ENCODE measurements around the gene GLTPD2.

Gene GLTPD2

DNA sequence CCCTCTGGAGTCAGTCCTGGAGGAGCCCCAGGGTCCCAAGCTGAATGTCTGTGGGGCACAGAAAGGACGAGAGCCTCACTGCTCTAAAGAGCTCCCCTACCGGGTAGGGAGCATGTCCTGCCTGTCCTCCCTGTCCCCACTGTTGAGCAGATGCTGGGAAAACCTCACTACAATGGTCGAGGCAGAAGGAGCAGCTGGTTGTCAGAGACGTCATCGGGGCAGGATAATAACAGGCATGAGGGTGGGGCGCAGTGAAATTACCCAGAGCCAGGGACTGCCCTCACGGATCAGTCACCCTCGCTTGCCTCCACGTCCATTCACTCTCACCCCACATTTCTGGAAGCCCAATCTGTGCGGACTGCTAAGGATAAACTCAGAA lies 16.5 kb upstream of the GLTPD2 start:
- no peak for DNase-seq

- no peak for DNase-seq
Measured at GRCh38 chr17:4777969-4778760, 10.6 kb upstream of the GLTPD2 start.

DNA sequence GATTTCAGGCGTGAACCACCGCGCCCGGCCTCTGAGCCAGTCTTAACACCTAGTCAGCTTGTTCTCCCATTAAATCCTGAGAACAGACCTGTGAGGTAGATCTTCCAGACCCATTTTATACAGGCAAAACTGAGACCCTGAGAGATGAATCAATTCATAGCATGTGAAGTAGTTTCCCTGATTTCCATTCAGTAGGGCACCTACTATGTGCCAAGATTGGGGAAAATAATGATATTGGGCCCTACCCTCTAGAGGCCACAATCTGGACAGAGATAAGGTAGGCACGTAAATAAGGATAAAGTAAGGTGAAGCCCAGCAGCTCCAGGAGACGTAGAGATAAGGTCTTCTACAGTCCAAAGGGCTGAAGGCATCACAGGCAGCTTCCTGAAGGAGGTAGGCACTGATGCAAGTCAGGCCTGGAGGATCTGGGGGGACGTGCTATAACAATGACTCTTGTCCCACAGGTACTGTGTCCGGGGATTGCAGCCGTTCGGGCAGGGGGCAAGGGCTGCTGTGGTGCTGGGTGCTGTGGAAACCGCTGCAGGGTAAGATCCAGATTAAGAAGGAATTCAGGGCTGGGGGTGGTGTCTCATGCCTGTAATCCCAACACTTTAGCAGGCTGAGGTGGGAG lies 8.3 kb upstream of the GLTPD2 start:
- DNase-seq: no peak

DNA sequence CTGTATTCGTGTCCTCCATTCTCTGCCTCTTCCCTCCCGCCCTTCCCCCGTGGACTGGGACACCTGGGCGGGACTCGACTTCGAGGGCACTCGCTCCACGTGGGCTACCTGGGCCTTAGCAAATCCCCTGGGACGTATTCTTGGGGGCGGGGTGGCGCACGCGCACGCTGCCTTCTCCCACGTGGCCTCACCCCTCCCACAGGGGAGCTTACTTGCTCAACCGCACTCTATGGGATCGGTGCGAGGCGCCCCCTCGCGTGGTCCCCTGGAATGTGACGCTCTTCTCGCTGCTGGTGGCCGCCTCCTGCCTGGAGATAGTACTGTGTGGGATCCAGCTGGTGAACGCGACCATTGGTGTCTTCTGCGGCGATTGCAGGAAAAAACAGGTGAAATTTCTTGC lies 6.1 kb upstream of the GLTPD2 start:
- DNase-seq: no peak

- no peak for DNase-seq
Measured at GRCh38 chr17:4785311-4786105, 3.3 kb upstream of the GLTPD2 start.

- no peak for DNase-seq
Measured at GRCh38 chr17:4786106-4786511, 2.7 kb upstream of the GLTPD2 start, which contains the start of gene VMO1. Gene VMO1 (minus strand): TSS chr17:4786364. CDS start chr17:4786352, 12 bp downstream.

- DNase-seq: no peak
Measured at GRCh38 chr17:4786516-4786915, 2.2 kb upstream of the GLTPD2 start.

- no peak for DNase-seq
Measured at GRCh38 chr17:4788159-4788806, 481 bp upstream of the GLTPD2 start.

GRCh38 chr17:4789701-4789950 lies 862 bp downstream of the GLTPD2 start:
- peak in 1 of 2 experiments; percentile 38 for DNase-seq

DNA sequence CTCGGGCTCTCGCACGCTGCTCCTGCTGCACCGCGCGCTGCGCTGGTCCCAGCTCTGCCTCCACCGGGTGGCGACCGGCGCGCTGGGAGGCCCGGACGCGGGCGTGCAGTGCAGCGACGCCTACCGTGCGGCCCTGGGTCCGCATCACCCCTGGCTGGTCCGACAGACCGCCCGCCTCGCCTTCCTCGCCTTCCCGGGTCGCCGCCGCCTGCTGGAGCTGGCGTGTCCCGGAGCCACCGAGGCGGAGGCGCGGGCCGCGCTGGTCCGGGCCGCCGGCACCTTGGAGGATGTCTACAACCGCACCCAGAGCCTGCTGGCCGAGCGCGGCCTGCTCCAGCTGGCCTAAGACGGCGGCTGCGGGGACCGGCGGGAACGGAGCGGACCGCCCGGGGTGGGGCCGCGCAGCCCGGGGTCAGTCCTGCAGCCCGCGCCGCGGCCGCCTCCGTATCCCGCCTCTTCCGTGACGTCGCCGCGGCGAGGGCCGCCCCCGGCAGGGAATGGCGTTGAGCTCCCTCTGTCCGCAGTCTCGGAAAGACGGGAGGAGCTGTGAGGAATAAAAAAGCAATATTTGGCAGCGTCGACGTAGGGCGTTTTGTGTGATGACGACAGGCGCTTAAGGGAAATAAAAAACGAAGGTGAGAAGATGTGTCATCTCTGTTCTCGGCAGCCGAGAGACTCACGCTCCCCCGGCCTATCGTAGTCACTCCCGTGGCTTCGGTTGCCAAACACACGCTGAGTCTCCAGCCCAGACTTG lies 1.4 kb downstream of the GLTPD2 start:
- DNase-seq: peak; percentile 40 to 41

DNA sequence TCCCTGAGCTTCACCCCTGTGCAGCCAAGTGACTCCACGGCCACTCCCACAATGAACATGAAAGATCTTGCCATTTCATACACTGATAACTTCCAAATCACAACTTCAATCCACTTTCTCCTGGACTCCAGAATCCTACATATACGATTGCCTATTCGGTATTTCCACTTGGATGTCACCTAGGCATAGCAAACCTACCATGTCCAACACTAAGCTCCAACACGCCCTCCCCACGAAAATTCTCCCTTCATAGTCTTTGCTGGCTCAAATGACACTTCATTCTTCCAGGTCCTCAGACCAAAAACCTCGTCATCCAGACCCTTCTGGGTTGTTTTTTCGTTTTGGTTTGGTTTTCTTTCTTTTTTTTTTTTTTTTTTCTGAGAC lies 1.9 kb downstream of the GLTPD2 start:
- DNase-seq: no peak

GRCh38 chr17:4795168-4795567 lies 6.4 kb downstream of the GLTPD2 start:
- DNase-seq: no peak

- DNase-seq: peak in 1 of 2 experiments; percentile 3
Measured at GRCh38 chr17:4796552-4796920, 7.8 kb downstream of the GLTPD2 start.

DNA sequence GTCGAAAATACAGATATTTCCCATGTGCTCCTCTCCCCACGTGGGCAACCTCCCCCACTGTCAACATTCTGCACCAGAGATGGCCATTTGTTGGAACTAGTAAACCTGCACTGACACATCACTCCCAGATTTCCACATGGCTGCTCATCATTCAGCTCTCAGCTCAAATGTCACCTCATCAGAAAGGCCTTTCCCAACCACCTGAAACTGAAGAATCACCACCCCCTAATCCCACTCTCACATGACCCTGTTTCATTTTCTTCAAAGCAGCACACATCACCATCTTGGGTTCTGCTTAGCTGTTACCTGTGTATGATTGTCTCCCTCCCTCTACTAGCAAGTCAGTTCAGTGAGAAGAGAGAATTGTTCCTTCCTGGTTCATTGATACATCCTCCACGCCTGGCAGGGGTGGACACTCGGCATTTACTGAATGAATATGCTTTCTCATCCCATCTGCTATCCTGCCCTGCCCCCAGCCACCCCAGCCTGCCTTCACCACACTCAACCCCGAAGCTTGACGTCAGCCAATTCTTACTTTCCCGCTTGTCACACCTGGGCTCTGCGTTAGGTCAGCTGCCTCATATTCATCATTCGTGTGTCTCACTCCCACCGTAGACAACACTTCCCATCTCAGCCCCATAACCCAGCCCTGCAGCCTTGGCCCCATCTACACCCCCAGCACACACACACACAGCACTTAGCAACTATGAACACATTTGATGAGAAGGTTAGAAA lies 11.9 kb downstream of the GLTPD2 start:
- no peak for DNase-seq

GRCh38 chr17:4802228-4802627 lies 13.5 kb downstream of the GLTPD2 start, which contains the start of gene C17orf114:
Gene C17orf114 (minus strand): TSS chr17:4802328.
- no peak for DNase-seq

GRCh38 chr17:4806456-4806776 lies 17.7 kb downstream of the GLTPD2 start:
- DNase-seq: peak in 1 of 2 experiments; percentile 2

DNA sequence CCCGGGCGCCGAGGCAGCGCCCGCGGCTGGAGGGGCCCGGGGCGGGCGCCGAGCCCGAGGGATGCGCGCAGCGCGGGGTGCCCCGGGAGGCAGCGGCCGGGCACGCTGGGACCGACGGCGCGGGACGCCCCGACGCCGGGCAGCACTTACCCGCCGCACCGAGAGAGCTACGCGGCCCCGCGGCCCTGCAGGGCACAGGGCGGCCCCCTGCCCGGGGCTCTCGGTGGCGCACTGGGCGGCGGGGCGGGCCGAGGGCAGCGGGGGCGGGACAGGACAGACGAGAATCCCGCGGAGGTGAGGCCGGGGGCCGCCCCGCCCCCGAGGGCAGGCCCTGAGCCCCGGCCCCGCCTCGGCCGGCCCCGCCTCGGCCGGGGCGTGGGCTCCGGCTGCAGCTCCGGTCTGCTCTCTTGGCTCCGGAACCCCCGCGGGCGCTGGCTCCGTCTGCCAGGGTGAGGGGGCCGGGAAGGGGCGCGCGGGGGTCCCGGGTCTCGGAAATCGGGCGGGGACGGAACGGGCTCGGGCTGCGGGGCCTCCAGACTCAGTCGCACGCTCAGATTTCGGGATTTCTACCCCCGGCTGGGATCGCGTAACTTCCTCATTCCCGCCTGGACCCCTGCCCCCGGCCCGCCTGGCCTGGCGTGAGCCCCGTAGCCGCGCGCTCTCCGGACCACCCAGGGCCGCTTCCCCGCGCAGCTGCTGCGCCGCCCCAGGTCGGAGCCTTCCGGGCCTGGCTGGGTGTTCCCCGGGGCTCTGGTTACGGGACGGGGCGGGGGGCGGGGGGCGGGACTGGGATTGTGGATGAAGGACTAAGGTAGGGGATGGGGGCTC lies 18.2 kb downstream of the GLTPD2 start, which contains the start of gene PLD2:
PLD2 (plus strand) TSS at position 376 of the 828 bp plus-strand sequence. CDS start 621 bp downstream, outside the sequence.
- DNase-seq: peak; percentile 31 to 39

GRCh38 chr17:4807605-4808377 lies 19.0 kb downstream of the GLTPD2 start:
- no peak for DNase-seq

- DNase-seq: no peak
Measured at GRCh38 chr17:4808378-4808767, 19.6 kb downstream of the GLTPD2 start.

DNA sequence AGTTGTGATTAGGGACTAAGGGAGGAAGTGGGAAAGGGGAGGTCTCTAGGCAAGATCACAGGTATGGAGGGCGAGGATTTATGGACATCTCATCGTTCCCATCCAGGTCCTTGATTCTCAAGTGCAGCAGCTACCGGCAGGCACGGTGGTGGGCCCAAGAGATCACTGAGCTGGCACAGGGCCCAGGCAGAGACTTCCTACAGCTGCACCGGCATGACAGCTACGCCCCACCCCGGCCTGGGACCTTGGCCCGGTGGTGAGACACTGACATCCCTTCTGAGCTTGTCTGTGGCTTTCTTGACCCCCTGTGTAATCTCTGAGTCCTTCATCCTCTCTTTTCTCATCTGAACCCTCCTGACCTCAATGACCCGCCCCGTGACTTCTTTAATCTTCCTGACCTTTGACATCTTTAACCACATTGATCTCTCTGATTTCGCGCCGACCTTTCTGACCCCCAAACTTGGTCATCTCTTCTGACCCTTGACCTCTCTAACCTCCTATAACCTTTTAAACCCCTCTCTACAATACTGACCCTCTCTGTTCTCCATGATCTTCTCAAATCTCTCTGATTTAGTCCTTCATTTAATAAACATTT lies 22.0 kb downstream of the GLTPD2 start:
- DNase-seq: no peak

Measured in Kasumi-1 (cell line).